GM12874 (cell line): Measurements from ENCODE around the gene DENND4A.

Experiments
- CTCF ChIP-seq: IDR thresholded peaks from 2 replicates; pipeline ENCODE4 v1.5.1; 2011; ENCODE audit warnings: low read depth, mild to moderate bottlenecking, control low read depth, low read length, moderate library complexity; ENCODE audit not compliant: insufficient read depth

Gene DENND4A

GRCh38 chr15:65731926-65732325, 60.2 kb downstream of the DENND4A start:
- no peak for TF ChIP-seq CTCF

- no peak for TF ChIP-seq CTCF
Observed at GRCh38 chr15:65730549-65731172, 61.4 kb downstream of the DENND4A start.

GRCh38 chr15:65724464-65725215, 67.5 kb downstream of the DENND4A start:
- TF ChIP-seq CTCF, result no peak

- TF ChIP-seq CTCF, result no peak
Observed at GRCh38 chr15:65723876-65724275, 68.2 kb downstream of the DENND4A start.

- no peak for TF ChIP-seq CTCF
Observed at GRCh38 chr15:65722191-65722590, 69.9 kb downstream of the DENND4A start.

- no peak for TF ChIP-seq CTCF
Observed at GRCh38 chr15:65712415-65712814, 79.7 kb downstream of the DENND4A start.

- TF ChIP-seq CTCF, result no peak
Observed at GRCh38 chr15:65695081-65695480, 97.0 kb downstream of the DENND4A start.
